CD4-positive, alpha-beta T cell treated with Interferon alpha-2 for 1 hour (primary cell): ENCODE results near the gene RASSF10.
"Not testable (repeated sequence)": the region's sequence is repeated elsewhere in the genome, so short reads cannot be mapped to it uniquely, and the experiment has no call there.

Experiments used
- DNase-seq, 2 donors: peaks; one replicate each; pipeline ENCODE4 v3.0.0-alpha.2; 2020 to 2022

The RASSF10 gene

GRCh38 chr11:13029872-13030271 lies 20.8 kb downstream of the RASSF10 start:
- no peak for DNase-seq

- DNase-seq = no peak
Measured at GRCh38 chr11:13030857-13031256, 21.7 kb downstream of the RASSF10 start.

DNA sequence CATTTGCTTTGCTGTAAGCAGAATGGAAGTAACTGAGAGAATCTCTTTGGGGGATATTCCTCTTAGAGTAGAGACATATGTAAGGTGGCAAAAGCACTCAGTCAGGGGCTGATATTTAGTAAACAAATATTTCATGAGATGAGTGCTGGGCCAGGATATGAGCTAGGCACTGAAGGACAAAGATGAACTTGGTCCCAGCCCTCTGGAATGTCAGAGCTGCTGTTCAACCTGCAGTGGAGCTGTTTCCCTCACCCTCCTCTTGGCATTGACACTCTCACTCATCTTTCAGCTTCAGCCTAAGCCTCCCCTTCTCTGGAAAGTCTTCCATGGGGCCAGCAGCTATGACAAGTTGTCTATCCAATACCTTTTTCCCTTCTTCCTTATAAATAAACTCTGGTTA lies 22.2 kb downstream of the RASSF10 start:
- DNase-seq = no peak

GRCh38 chr11:13033760-13034533 lies 24.8 kb downstream of the RASSF10 start:
- DNase-seq = no peak

DNA sequence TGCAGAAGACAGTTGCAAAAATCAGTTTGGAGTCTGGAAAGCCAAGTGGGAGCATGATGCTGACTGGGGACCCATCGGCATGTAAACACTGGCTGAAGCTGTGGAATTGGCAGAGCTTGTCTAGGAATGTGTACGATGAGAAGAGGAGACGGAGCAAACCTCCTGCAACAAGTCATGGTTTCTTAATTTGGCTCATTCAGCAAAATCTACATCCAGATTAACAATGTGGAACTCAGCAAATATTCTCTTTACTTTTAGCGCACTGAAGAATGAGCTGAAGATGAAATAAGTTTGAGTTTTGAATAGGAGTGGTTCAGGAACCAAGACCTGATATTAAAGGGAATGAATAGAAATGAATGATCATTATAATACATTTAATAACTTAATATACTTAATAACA lies 26.6 kb downstream of the RASSF10 start:
- DNase-seq = no peak

GRCh38 chr11:13036235-13036634 lies 27.1 kb downstream of the RASSF10 start:
- no peak for DNase-seq

DNA sequence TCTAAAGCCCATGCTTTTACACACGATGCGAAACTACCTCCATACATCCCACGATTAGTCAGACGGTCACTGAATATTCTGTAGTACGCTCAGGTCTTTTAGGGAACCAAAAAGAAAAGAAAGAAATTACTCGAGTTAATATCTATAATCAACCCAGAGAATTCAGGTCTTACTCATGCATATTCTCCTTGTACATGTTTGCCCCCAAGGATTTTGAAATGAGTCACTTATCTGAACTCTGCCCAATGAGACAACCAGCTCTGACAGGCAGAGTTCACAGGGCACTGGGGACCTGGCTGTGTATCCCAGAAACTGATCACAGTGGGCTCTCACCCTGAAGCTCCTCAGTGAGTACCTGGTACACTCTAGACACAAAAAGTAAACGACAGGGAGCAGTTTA lies 29.2 kb downstream of the RASSF10 start:
- no peak for DNase-seq

DNA sequence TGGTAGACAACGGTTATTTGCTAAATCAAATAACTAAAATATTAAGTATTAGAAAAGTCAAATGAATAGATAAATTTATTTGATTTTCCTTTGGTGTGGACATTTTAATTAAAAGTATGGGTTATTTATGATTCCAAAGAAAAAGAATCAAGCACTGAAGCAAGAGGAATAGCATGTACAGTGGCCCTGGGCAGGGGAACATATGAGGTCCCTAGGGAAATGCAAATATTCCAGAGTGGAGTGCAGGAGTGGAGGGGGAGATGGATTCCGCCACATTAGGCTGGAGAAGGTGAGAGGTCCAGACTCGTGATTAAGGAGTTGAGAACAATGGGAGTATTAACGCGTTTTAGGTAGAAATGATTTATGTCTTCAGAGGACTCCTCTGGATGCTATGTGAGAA lies 30.0 kb downstream of the RASSF10 start:
- DNase-seq = no peak

- DNase-seq = no peak
Measured at GRCh38 chr11:13040969-13041561, 31.9 kb downstream of the RASSF10 start.

DNA sequence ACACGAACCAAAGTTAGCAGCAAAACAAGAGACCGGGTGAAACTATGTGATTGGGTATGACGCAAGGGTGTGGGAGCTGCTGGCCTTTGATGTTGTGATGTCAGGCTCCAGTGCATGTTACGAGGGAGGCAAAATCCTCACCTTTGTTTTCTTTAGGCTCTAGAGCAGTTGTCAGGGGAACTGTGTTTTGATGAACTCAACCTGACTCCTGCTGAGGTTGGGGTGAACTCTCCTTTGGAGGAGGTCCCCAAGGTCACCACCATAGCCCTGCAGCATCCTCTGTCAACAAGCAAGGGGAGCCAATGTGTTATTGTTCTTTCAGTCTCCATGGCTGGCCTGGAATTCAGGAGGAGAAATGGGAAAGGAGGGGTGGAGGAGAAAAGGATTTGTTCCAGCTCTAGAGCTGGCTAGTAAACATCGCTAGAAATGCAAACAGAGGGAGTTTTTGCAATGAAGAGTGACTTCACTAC lies 33.8 kb downstream of the RASSF10 start:
- DNase-seq = no peak

DNA sequence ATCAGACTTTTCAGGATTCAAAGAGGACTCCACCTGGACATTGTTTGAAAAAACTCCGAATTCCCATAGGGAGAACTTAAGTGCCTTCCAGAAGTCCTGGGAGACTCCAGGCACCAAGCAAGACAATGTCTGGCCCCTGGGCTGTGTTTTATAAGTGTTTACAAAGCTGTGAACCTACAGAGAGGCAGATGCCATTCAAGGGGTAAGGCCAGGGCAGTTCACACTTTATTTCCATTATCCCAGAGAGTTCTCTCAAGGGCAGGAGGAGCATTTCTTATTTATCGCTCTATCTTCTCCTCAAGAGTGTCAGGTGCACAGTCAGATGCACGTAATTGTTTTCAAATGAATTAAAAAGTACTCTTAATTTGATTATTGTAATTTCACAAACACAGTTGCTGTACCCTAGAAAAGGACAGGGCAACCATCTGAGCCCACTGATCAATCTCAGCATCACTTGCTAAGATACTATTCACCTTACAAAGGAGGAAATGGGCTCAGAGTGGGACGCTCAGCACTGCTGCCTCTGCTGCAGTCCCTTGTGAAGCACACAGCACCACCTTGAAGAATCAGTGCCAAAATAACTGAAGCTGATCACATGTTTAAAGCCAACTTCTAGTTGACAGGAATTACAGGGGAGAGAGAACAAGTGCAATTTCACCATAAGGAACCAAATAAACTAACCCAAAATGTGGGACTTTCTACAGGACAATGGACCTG lies 35.0 kb downstream of the RASSF10 start:
- DNase-seq = no peak

DNA sequence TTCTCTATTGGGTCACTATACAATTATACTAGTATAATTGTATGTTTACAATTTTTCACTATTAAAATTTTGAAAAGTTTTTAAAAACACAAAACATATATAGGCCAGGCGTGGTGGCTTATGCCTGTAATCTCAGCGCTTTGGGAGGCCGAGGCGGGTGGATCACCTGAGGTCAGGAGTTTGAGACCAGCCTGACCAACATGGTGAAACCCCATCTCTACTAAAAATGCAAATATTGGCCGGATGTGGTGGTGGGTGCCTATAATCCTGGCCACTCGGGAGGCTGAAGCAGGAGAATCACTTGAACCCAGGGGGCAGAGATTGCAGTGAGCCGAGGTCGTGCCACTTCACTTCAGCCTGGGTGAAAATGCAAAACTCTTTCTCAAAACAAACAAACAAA lies 36.0 kb downstream of the RASSF10 start:
- DNase-seq = not testable (repeated sequence)

- no peak for DNase-seq
Measured at GRCh38 chr11:13045734-13046133, 36.6 kb downstream of the RASSF10 start.

DNA sequence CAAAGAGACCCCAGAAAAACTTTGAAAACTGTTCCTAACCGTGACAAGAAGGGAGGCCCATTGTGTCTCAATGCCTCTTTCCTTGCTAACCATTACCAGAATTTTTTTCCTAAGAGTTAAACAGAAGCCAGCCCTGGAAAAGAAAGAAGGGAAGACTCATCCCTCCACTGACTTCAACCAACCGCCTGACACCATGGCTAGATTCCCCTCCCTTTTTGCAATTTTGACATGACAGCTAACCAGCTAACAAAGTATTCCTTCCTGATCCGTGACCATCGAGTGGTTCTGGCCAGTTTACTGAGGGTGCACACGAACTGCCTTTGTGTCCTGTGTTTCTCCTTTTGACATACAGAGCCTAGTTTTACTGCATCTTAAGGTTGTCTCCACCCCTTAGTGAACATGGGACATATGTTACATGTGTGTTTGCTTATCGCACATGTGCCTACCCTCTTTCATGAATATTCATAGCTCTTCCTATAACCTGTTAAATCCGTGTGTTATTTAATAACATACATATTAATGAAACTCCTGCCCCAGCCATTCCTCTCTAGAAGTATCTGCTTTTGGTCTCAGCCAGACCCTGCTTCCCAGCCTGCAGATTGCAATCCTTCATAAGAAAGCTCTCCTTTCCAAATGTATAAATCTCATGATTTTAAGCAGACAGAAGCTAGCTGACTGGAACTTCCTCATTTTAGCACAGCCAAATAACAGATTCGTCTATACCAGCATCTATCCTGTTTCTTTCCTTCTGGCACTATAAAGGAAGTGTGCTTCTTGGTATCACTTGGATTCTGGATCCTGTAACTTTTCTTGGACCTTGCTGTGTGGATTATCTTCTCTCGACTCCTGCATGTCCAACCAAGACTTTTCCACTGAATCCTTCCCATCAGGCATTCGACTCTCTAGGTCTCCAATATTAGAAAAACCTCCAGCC lies 37.8 kb downstream of the RASSF10 start:
- DNase-seq = no peak

GRCh38 chr11:13047884-13048283 lies 38.8 kb downstream of the RASSF10 start:
- DNase-seq = no peak

GRCh38 chr11:13051257-13051656 lies 42.1 kb downstream of the RASSF10 start:
- DNase-seq = no peak

DNA sequence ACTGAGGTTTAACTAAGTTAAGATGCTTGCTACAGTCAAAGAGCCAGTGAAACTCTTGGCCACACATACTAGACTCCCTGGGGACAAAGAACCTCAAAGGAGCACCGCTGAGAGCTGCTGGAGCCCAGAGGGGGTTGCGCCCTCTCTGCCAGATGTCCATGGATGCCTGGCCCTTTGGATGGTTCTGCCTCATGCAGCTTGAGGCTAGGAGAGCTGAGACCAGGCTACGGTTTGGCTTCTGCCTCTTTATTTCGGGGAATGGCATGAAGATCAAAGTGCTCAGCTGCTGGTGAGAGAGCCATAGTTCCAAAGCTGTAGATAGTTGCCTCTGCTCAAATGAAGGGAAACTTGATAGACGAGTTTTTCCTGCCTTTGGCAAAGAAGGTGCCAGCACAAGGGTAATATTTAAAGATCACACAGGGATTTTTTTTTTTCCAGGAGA lies 43.0 kb downstream of the RASSF10 start:
- no peak for DNase-seq

GRCh38 chr11:13053255-13053917 lies 44.3 kb downstream of the RASSF10 start:
- no peak for DNase-seq

DNA sequence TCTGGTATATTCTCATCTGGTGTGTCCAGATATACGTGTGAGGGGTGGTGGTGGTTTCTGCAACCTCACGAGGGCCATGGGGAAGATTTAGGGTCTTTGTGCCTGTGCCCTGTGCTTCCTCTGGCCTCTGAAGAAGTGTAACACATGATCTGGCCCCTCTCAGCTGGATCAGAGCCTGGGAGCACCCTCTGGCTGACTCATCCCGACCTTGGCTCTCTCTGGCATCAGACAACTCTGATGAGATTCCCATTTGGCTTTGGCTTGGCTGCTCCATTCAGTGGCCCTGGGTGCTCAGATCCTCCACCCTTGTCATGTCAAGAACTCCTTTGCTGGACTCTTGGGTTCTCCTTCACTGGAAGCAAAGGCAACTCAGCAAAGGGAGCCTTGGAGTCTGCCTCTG lies 45.2 kb downstream of the RASSF10 start:
- DNase-seq = no peak

- DNase-seq = peak in 1 of 2 donors; percentile 16
Measured at GRCh38 chr11:13055200-13055599, 46.1 kb downstream of the RASSF10 start.

GRCh38 chr11:13061294-13061990 lies 52.3 kb downstream of the RASSF10 start:
- DNase-seq = no peak
